K562 (cell line): ENCODE measurements around the gene CHIC2.
"Not testable (repeated sequence)": the region's sequence is repeated elsewhere in the genome, so short reads cannot be mapped to it uniquely, and the experiment has no call there.

Source experiments
- CC2D1A ChIP-seq: fragments of 450-650 bp; IDR thresholded peaks from 2 replicates; pipeline ENCODE4 v1.6.1; 2017; ENCODE audit warnings: mild to moderate bottlenecking
- L3MBTL2 ChIP-seq: fragments of 450-650 bp; IDR thresholded peaks from 2 replicates; pipeline ENCODE4 v1.6.1; 2016; ENCODE audit warnings: mild to moderate bottlenecking, moderate library complexity
- MEF2A ChIP-seq: IDR thresholded peaks from 2 replicates; pipeline ENCODE4 v1.6.1; 2011; ENCODE audit warnings: low read depth, mild to moderate bottlenecking, low read length, moderate library complexity; ENCODE audit not compliant: control insufficient read depth

GRCh38 chr4:54023019-54023418, 41.4 kb downstream of the CHIC2 start:
- not testable (repeated sequence) for TF ChIP-seq CC2D1A, L3MBTL2, MEF2A
